ENCODE data around the gene SPCS3.

SPCS3 gene

GRCh38 chr4:176354884-176355283 is 35.1 kb downstream of the SPCS3 start:
- no peak for DNase-seq

GRCh38 chr4:176357359-176358082 is 37.8 kb downstream of the SPCS3 start:
- DNase-seq = no peak

GRCh38 chr4:176358083-176358469 is 38.3 kb downstream of the SPCS3 start:
- DNase-seq = no peak

- DNase-seq = no peak
Measured at GRCh38 chr4:176359590-176359989, 39.8 kb downstream of the SPCS3 start.

GRCh38 chr4:176360446-176360845 is 40.7 kb downstream of the SPCS3 start:
- DNase-seq = no peak

GRCh38 chr4:176363072-176363471 is 43.3 kb downstream of the SPCS3 start:
- DNase-seq = no peak

- no peak for DNase-seq
Measured at GRCh38 chr4:176367771-176368465, 48.2 kb downstream of the SPCS3 start.

GRCh38 chr4:176376032-176376614 is 56.4 kb downstream of the SPCS3 start:
- DNase-seq = no peak

- no peak for DNase-seq
Measured at GRCh38 chr4:176377780-176378179, 58.0 kb downstream of the SPCS3 start.

- DNase-seq = no peak
Measured at GRCh38 chr4:176380352-176381157, 60.8 kb downstream of the SPCS3 start.

Measured in NCI-H774 (cell line).